Measurements from ENCODE around the gene TST. TPM values are rescaled to one million over a fixed set of nuclear protein-coding genes. Genes with fewer than 3 reads are reported as not detected.

TST gene
- total and polyA plus RNA-seq, 10 donors: 10.3 to 27.1 (median 12.8) TPM

DNA sequence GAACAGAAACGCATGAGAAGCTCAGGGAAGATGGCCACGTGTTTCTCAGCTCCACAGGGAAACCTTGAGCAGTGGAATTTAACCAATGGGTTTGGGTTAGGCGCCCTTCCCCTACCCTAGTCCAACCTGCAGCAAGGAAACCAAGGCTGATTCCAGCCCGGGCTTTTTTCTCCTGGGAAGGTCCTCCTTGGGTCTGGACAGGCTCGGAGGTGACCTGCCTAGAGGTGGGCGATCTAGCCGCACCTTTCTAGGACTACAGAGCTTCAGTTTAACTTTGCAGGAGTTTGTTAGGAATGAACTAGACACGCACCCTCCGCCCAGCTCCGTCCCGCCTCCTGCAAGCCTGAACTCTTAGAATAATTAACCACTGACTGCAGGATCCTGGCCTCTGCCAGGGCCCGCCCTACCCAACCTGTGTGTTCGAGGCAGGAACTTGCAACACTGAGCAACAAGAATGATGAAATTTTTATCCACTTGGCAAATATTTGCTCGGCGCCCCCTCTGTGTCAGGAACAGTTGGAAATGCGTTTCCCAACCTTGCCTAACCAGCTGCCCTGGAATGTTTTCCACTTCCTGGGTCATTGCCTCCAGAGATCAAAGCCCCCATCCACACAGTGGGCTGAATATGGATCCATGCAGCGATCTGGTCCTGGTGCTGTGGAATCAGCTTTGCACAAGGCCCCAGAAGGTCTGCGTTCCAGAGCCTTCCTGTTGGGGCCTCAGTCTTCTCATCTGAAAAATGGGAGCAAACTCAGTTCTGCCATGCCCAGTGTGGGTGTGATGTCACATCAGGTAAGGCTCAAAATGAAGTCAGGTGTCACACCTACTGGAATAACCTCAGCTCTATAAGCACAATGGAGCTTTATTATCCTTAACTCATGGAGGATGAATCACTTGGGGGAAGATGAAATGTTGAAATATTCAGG, 13.6 kb upstream of the TST start:
- Histone ChIP-seq H3K9me3 (no peaks in the 10 kb centered on the region), H3K27ac (no peak overlapping the region), H3K27me3 (replicated peaks in 1 of 7) (peaks cover 0 to 33% (median 6%) of the 10 kb centered on the region in 7 donors), H3K36me3 (peaks cover 0 to 28% (median 10%) of the 10 kb centered on the region in 6 donors), H3K4me3 (no peak overlapping the region), H3K4me1 (peaks cover 0 to 19% (median 4%) of the 10 kb centered on the region in 6 donors)
- 56 to 78% (median 66%) methylated on average over 18 of the region's 18 CpGs for WGBS, 5 donors
- no peak for DNase-seq
- intact Hi-C loops (cut with DNase I; ENCODE audit: low total_unique reads): no loop called here
- no peak for TF ChIP-seq POLR2A (IDR thresholded peaks at IDR 0.05)
- TF ChIP-seq POLR2AphosphoS5 (IDR thresholded peaks at IDR 0.05): no peak
- TF ChIP-seq CTCF (IDR thresholded peaks at IDR 0.05 in 8 of 11, conservative IDR thresholded peaks at IDR 0.05 in 3 of 11): no peak

- peaks cover 0 to 27% (median 2%) of the 10 kb centered on the region in 7 donors for H3K27me3 ChIP-seq (replicated peaks in 1 of 7)
- no peak overlapping the region for H3K4me3 ChIP-seq
- DNase-seq: no peak
- intact Hi-C loops (cut with DNase I; ENCODE audit: low total_unique reads): no loop called here
- TF ChIP-seq CTCF (IDR thresholded peaks at IDR 0.05 in 8 of 11, conservative IDR thresholded peaks at IDR 0.05 in 3 of 11) (no peak), POLR2AphosphoS5 (IDR thresholded peaks at IDR 0.05) (no peak), POLR2A (IDR thresholded peaks at IDR 0.05) (no peak)
- H3K9me3 ChIP-seq: no peaks in the 10 kb centered on the region
- H3K27ac ChIP-seq: no peak overlapping the region
- 52 to 87% (median 77%) methylated on average over 2 of the region's 2 CpGs for WGBS, 5 donors
- H3K36me3 ChIP-seq: peaks cover 0 to 34% (median 12%) of the 10 kb centered on the region in 6 donors
- peaks cover 0 to 19% (median 4%) of the 10 kb centered on the region in 6 donors for H3K4me1 ChIP-seq
These were observed 12.9 kb upstream of the TST start for GRCh38 chr22:37032134-37032534.

GRCh38 chr22:37030560-37031281, 11.5 kb upstream of the TST start:
- intact Hi-C loops (cut with DNase I; ENCODE audit: low total_unique reads): no loop called here
- DNase-seq: no peak
- H3K4me3 ChIP-seq: no peak overlapping the region
- WGBS, 5 donors: 71 to 80% (median 77%) methylated on average over 14 of the region's 14 CpGs
- TF ChIP-seq CTCF (IDR thresholded peaks at IDR 0.05 in 8 of 11, conservative IDR thresholded peaks at IDR 0.05 in 3 of 11) (no peak), POLR2AphosphoS5 (IDR thresholded peaks at IDR 0.05) (no peak), POLR2A (IDR thresholded peaks at IDR 0.05) (no peak)
- peaks cover 0 to 12% (median 0%) of the 10 kb centered on the region in 7 donors for H3K27me3 ChIP-seq (replicated peaks in 1 of 7)
- H3K36me3 ChIP-seq: peaks cover 0 to 49% (median 13%) of the 10 kb centered on the region in 6 donors
- no peaks in the 10 kb centered on the region for H3K9me3 ChIP-seq
- peaks cover 0 to 19% (median 6%) of the 10 kb centered on the region in 6 donors for H3K4me1 ChIP-seq
- H3K27ac ChIP-seq: no peak overlapping the region
